Lower leg skin (tissue), 4 donors: Measurements from ENCODE around the gene COMMD6. TPM values are rescaled to one million over a fixed set of nuclear protein-coding genes. Genes with fewer than 3 reads are reported as not detected.

Experiments
- DNase-seq, 2 donors: peaks; one replicate each; pipeline ENCODE4 v3.0.0-alpha.2; 2019; ENCODE audit warnings: low spot score in 2 of 2
- H3K4me3 ChIP-seq: fragments of 200-600 bp; sonication (generic); 2 replicates; pipeline ENCODE4 v1.5.1; 2017; ENCODE audit warnings: mild to moderate bottlenecking, low read depth; ENCODE audit not compliant: poor library complexity, severe bottlenecking
- POLR2A ChIP-seq, 2 donors: fragments of 450-650 bp; IDR thresholded peaks; one replicate each; pipeline ENCODE4 v1.6.1; 2016 to 2017; ENCODE audit warnings: antibody characterized with exemption in 2 of 2, mild to moderate bottlenecking in 1 of 2, moderate library complexity in 1 of 2
- WGBS, 2 donors: methylation state at CpG; one replicate each; pipeline ENCODE4 v1.1.5; 2018; 5-methylcytosine and 5-hydroxymethylcytosine counted together
- intact Hi-C: fragments of 100-400 bp; cut with DNase I; formaldehyde crosslinking; loops from one replicate; pipeline ENCODE4 v1.15.0; 2023; ENCODE audit warnings: low total_unique reads
- total RNA-seq, 4 donors: library from RNA; depleted of rRNA; stranded (reverse); fragments of >200 nt; gene quantifications; one replicate each; pipeline ENCODE4 v1.1.0, GENCODE V29; 2016
- TF ChIP-seq, protein P1 (sequence below), 3 donors: fragments of 450-650 bp; IDR thresholded peaks; one replicate each; pipeline ENCODE4 v1.5.1; 2016; ENCODE audit warnings: antibody characterized with exemption in 3 of 3, mild to moderate bottlenecking in 3 of 3, moderate library complexity in 2 of 3

COMMD6 gene
- total RNA-seq, 4 donors from 2014 or later = 15.4 to 169 (median 36.7) TPM

DNA sequence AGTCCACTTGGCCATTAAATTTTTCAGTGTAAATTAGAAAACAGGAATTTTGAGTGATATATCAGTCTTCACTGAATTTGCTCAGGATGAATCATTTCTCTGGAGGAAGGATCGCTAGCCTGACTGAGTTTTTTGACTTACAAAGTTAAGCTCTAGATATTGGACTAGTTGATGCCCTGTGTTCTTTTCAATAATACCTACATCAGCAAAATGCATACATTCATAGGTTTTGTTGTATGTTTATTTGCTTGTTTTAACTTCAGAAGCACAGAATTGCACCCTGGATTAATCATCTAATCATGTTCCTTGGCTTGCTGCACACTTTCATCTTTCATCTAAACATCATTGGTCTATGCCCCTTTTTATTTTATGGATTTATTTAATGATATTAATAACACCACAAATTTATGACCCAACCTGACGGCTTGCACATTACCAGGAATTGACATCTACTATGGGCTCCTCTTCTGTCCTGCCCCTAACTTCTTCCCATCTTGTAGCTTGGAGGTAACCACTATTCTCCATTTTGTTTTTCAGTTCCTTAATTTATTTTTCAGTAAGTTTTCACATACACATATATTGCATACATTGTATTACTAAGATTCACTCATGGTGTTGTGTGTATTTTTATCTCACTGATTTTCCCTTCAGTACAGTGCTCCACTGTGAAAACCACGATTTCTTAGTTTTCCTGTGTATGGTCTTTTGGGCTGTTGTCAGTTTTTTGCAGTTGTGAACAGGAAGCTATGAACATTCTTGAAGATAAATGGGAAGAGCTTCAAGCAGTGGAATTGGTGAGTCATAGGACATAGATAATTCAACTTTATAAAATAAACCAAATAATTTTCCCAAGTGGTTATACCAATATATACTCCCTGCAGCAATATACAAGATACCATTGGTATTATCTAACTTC lies 23.3 kb downstream of the COMMD6 start:
- no peak for DNase-seq
- WGBS, 2 donors = 78 to 82% methylated on average over 3 of the region's 3 CpGs
- no peak overlapping the region for H3K4me3 ChIP-seq
- no peak for TF ChIP-seq POLR2A (IDR thresholded peaks at IDR 0.05)
- TF ChIP-seq, protein P1, sequence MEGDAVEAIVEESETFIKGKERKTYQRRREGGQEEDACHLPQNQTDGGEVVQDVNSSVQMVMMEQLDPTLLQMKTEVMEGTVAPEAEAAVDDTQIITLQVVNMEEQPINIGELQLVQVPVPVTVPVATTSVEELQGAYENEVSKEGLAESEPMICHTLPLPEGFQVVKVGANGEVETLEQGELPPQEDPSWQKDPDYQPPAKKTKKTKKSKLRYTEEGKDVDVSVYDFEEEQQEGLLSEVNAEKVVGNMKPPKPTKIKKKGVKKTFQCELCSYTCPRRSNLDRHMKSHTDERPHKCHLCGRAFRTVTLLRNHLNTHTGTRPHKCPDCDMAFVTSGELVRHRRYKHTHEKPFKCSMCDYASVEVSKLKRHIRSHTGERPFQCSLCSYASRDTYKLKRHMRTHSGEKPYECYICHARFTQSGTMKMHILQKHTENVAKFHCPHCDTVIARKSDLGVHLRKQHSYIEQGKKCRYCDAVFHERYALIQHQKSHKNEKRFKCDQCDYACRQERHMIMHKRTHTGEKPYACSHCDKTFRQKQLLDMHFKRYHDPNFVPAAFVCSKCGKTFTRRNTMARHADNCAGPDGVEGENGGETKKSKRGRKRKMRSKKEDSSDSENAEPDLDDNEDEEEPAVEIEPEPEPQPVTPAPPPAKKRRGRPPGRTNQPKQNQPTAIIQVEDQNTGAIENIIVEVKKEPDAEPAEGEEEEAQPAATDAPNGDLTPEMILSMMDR (IDR thresholded peaks at IDR 0.05) = no peak
- intact Hi-C loops = no loop called here

DNA sequence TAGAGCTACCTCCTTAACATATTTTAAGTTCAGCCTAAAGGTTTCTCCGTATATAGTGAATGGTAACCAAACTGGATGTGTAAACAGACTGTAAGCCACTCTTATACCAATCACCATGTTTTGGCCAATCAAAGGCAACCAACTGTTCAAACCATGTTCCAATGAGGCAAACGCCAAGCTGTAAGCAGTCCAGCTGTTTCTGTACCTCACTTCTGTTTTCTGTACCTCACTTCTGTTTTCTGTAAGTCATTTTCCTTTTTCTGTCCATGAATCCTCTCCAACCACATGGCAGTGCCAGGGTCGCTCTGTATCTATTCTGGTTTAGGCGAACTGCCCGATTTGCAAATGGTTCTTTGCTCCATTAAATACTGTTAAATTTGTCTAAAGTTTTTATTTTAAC lies 24.4 kb downstream of the COMMD6 start:
- WGBS, 2 donors = 85 to 87% methylated on average over 5 of the region's 5 CpGs
- no peak for TF ChIP-seq POLR2A (IDR thresholded peaks at IDR 0.05)
- TF ChIP-seq, protein P1 (IDR thresholded peaks at IDR 0.05) = no peak
- intact Hi-C loops = no loop called here
- no peak for DNase-seq
- H3K4me3 ChIP-seq = no peak overlapping the region

DNA sequence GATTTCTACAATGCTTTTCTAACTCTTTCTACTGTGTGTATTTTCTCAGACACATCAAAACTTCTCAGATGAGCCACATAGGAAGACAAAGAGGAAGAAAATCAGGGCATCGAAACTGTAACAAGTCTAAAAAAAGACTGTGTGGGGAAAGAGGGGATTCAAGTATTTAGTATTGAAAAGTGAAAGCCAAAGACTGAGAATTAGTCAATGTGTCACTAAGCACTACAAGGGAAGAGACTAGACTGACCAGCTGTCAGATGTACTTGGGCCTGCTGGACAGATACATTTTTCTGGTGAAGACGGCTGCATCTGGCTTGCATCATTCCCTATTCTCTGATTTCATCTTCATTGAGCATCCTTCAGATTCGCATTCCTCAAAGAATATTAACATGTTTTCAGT lies 25.4 kb downstream of the COMMD6 start:
- 78 to 79% methylated on average over 3 of the region's 3 CpGs for WGBS, 2 donors
- no peak overlapping the region for H3K4me3 ChIP-seq
- DNase-seq = no peak
- no peak for TF ChIP-seq POLR2A (IDR thresholded peaks at IDR 0.05)
- TF ChIP-seq, protein P1 (IDR thresholded peaks at IDR 0.05) = no peak
- intact Hi-C loops = no loop called here

DNA sequence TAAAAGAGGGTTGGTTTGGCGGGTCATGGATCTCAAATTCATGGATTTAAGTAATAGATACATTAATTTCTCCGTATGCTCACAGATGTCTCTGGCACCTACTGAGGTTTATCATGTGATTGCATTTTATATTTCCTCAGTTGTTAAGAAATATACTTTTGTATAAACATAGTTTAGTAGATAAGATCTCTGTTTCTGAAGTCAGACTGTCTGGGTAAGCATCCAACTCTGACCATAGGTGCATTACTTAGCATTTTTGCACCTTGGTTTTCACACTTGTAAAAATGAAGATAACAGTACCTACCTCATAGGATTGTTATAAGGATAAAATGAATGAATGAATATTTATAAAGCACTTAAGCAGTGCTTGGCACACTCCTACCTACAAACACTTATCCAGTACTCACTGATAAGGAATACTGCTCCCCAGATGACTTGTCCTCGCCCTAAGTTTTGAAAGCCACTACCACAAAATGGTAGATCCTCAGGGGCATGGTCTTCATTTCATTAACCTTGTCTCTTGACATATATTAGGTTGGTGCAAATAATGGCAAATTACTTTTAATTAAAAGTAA lies 26.5 kb downstream of the COMMD6 start:
- TF ChIP-seq, protein P1 (IDR thresholded peaks at IDR 0.05) = no peak
- no peak for TF ChIP-seq POLR2A (IDR thresholded peaks at IDR 0.05)
- no peak for DNase-seq
- WGBS, 2 donors = 85 to 89% methylated on average over 3 of the region's 3 CpGs
- intact Hi-C loops = no loop called here
- H3K4me3 ChIP-seq = no peak overlapping the region

DNA sequence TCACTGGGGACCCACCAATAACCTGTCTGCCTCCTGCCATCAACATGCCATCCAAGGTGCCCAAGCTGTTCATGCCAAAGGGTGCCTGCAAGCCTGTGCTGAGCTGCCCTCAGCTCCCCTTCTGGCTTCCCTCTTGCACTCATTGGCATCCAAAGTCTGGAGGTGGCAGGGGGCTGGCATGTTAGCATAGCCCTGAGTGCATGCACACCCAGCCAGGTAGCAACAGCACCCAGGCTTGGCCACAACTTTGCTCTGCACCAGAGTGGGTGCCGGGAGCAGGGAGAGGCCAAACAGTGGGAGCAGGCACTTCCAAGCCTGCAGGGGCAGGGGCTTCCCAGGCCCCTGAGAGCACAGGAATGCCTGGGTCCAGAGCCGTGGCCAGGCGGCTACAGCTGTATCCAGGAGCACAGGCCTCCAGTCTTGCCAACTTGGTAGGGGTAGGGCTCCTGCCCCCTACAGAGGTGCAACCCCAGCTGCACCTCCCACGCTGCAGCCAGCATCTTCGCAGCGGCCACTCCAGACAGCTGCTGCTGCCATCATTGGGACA lies 29.6 kb downstream of the COMMD6 start:
- TF ChIP-seq POLR2A (IDR thresholded peaks at IDR 0.05) = no peak
- TF ChIP-seq, protein P1 (IDR thresholded peaks at IDR 0.05) = no peak
- DNase-seq = no peak
- intact Hi-C loops = no loop called here
- WGBS, 2 donors = 96 to 98% methylated on average over 5 to 6 of the region's 6 CpGs
- H3K4me3 ChIP-seq = no peak overlapping the region
